HG02981 (cell line): ENCODE results near the gene SP100.
"Not testable (repeated sequence)": the region's sequence is repeated elsewhere in the genome, so short reads cannot be mapped to it uniquely, and the experiment has no call there.

Source experiments
- ATAC-seq: cut with Tn5 transposase; IDR thresholded peaks from one replicate; pipeline ENCODE4 v1.9.1; 2021; ENCODE audit warnings: mild to moderate bottlenecking, moderate library complexity; ENCODE audit not compliant: unreplicated experiment

Gene SP100

GRCh38 chr2:230418341-230419016 is 2.5 kb downstream of the SP100 start:
- no peak for ATAC-seq

- ATAC-seq: no peak
Observed at GRCh38 chr2:230419181-230419580, 3.2 kb downstream of the SP100 start.

- no peak for ATAC-seq
Observed at GRCh38 chr2:230422149-230422548, 6.1 kb downstream of the SP100 start.

- ATAC-seq: no peak
Observed at GRCh38 chr2:230423851-230424458, 8.0 kb downstream of the SP100 start.

GRCh38 chr2:230425377-230425776 is 9.4 kb downstream of the SP100 start:
- ATAC-seq: no peak

- ATAC-seq: no peak
Observed at GRCh38 chr2:230429513-230429912, 13.5 kb downstream of the SP100 start.

GRCh38 chr2:230430957-230431910 is 15.2 kb downstream of the SP100 start:
- no peak for ATAC-seq

- ATAC-seq: no peak
Observed at GRCh38 chr2:230434677-230435324, 18.8 kb downstream of the SP100 start.

- no peak for ATAC-seq
Observed at GRCh38 chr2:230435431-230435830, 19.4 kb downstream of the SP100 start.

GRCh38 chr2:230439121-230439520 is 23.1 kb downstream of the SP100 start:
- ATAC-seq: not testable (repeated sequence)

GRCh38 chr2:230439590-230439989 is 23.6 kb downstream of the SP100 start:
- ATAC-seq: no peak

- ATAC-seq: peak; percentile 55
Observed at GRCh38 chr2:230441227-230441897, 25.4 kb downstream of the SP100 start.

- ATAC-seq: no peak
Observed at GRCh38 chr2:230443541-230443940, 27.5 kb downstream of the SP100 start.

GRCh38 chr2:230444832-230445231 is 28.8 kb downstream of the SP100 start:
- peak; percentile 19 for ATAC-seq

- no peak for ATAC-seq
Observed at GRCh38 chr2:230447036-230447435, 31.0 kb downstream of the SP100 start.

GRCh38 chr2:230447455-230448451 is 31.8 kb downstream of the SP100 start:
- ATAC-seq: peak; percentile 81

GRCh38 chr2:230449901-230450467 is 34.0 kb downstream of the SP100 start:
- no peak for ATAC-seq

- ATAC-seq: no peak
Observed at GRCh38 chr2:230453006-230453405, 37.0 kb downstream of the SP100 start.
